D341Med (cell line): Measurements from ENCODE around the gene MCUB.
A peak's percentile ranks its signal among the peaks of the same experiment; 100 is the strongest.
"Not testable (repeated sequence)": the region's sequence is repeated elsewhere in the genome, so short reads cannot be mapped to it uniquely, and the experiment has no call there.

Experiments used
- DNase-seq: peaks from one replicate; pipeline ENCODE4 v3.0.0; 2012; ENCODE audit warnings: low spot score

Gene MCUB

GRCh38 chr4:109559983-109560686 is at the start of gene MCUB:
MCUB (plus strand) TSS chr4:109560246; CDS start chr4:109560338, 92 bp downstream.
- DNase-seq = peak; percentile 90

- no peak for DNase-seq
These were observed 49.4 kb upstream of the MCUB start for GRCh38 chr4:109510687-109511086.

- no peak for DNase-seq
These were observed 48.6 kb upstream of the MCUB start for GRCh38 chr4:109511414-109511813.

GRCh38 chr4:109513368-109513767 is 46.7 kb upstream of the MCUB start:
- not testable (repeated sequence) for DNase-seq

GRCh38 chr4:109532182-109532581 is 27.9 kb upstream of the MCUB start:
- no peak for DNase-seq

GRCh38 chr4:109545401-109545800 is 14.6 kb upstream of the MCUB start:
- DNase-seq = no peak

GRCh38 chr4:109547394-109547793 is 12.7 kb upstream of the MCUB start:
- DNase-seq = peak; percentile 36

- DNase-seq = no peak
These were observed 11.4 kb upstream of the MCUB start for GRCh38 chr4:109548655-109549054.

- DNase-seq = no peak
These were observed 7.8 kb upstream of the MCUB start for GRCh38 chr4:109552237-109552636.

GRCh38 chr4:109553130-109553529 is 6.9 kb upstream of the MCUB start:
- no peak for DNase-seq

- no peak for DNase-seq
These were observed 5.1 kb upstream of the MCUB start for GRCh38 chr4:109554971-109555370.

GRCh38 chr4:109557433-109557832 is 2.6 kb upstream of the MCUB start:
- no peak for DNase-seq

GRCh38 chr4:109558095-109558494 is 2.0 kb upstream of the MCUB start:
- not testable (repeated sequence) for DNase-seq

- peak; percentile 44 for DNase-seq
These were observed 442 bp upstream of the MCUB start for GRCh38 chr4:109559625-109559982.

GRCh38 chr4:109560687-109561461 is 828 bp downstream of the MCUB start:
- DNase-seq = no peak

GRCh38 chr4:109562457-109563239 is 2.6 kb downstream of the MCUB start:
- no peak for DNase-seq

- no peak for DNase-seq
These were observed 11.4 kb downstream of the MCUB start for GRCh38 chr4:109571494-109571893.

- no peak for DNase-seq
These were observed 12.1 kb downstream of the MCUB start for GRCh38 chr4:109572154-109572553.

GRCh38 chr4:109574443-109574850 is 14.4 kb downstream of the MCUB start:
- DNase-seq = no peak

GRCh38 chr4:109574931-109575804 is 15.1 kb downstream of the MCUB start:
- no peak for DNase-seq

- DNase-seq = no peak
These were observed 16.4 kb downstream of the MCUB start for GRCh38 chr4:109576462-109576861.

- no peak for DNase-seq
These were observed 18.8 kb downstream of the MCUB start for GRCh38 chr4:109578846-109579245.
